ENCODE data around the gene PRDM11.

DNA sequence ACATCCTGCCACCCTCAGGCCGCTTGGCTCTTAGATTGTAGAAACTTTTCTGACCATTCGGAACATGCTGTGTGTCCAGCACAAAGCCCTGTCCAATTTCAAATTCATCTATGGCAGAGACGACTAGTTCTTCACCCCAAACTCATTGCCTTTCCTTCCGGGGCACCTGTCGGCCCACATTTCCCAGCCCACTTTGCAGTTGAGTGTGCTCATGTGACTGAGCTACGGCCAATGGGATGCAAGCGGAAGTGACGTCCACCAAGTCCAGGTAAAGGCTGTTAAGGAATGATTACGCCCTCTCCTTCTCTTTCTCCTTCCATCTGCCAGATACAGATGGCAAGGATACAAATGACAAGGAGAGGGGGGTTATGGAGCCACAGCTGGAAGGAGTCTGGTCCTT lies 107.2 kb downstream of the PRDM11 start:
- TF ChIP-seq POLR2A (IDR thresholded peaks at IDR 0.05) (no peak), CTCF (IDR thresholded peaks at IDR 0.05 in 4 of 5, conservative IDR thresholded peaks at IDR 0.05 in 1 of 5) (no peak)

All from gastrocnemius medialis (tissue), 4 donors.